Activated CD8-positive, alpha-beta memory T cell treated with anti-CD3 and anti-CD28 coated beads for 36 hours (primary cell): ENCODE results near the gene SLC38A11. TPM values are rescaled to one million over a fixed set of nuclear protein-coding genes. Genes with fewer than 3 reads are reported as not detected.

ENCODE experiments used
- CTCF ChIA-PET: fragments of 350-600 bp; sonication (Branson Sonifier 250); formaldehyde crosslinking; loops from one replicate; lab custom pipeline; 2021; ENCODE audit warnings: antibody characterized with exemption; lab: Charles Lee
- POLR2A ChIA-PET: fragments of 350-600 bp; sonication (Branson Sonifier 250); formaldehyde crosslinking; loops from one replicate; lab custom pipeline; 2021; ENCODE audit warnings: antibody characterized with exemption; lab: Charles Lee
- total RNA-seq, 2 experiments: library from RNA; stranded (reverse); gene quantifications; one replicate each; pipeline ENCODE4 v1.2.3, GENCODE V29; 2021

Gene SLC38A11
- total RNA-seq, 2 experiments from 2014 or later = not detected

DNA sequence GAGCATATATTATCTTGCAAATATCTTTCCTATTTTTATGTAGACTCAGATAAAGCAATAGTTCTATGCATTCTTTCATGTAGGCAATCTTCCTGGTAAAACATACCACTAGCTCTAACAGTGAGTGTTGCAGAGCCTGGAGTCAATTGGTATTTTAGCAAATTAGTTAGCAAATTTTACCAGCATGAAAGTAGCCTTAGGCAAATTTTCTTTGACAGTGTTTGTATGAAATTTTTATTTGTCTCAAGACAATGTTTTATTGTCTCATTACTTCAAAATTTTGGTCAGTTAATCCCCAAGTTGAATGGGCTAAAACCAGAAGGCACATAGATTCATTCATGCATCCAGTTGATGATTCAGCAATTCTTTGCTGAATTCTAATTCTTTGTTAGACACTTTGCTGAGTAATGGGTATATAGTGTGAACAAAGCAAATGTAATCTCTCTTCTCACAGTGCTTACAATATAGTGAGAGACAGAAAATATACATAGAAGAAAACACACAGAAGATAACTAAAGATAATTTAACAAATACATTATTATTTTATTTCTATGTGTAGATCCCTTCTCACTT, 27.1 kb downstream of the SLC38A11 start:
- CTCF ChIA-PET = no interaction called here
- POLR2A ChIA-PET = no interaction called here

DNA sequence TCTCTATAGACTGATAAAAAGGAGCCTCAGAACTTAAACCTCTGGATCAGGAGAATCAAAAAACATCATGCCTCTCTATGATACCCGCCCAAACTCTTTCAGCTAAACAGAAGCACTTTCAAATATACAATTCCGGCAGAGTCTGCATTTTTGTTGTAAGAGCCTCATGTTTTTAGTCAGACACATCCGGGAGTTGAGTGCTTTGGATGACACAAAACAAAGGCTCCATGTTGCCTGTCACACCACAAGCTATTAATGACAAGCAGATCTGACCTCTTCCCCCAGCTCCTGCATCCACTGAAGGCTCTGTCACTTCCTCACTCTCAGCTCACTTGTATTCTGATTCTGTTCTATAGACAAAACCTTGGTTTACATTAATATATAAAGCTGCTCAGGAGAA, 33.2 kb downstream of the SLC38A11 start:
- POLR2A ChIA-PET = no interaction called here
- CTCF ChIA-PET = no interaction called here

DNA sequence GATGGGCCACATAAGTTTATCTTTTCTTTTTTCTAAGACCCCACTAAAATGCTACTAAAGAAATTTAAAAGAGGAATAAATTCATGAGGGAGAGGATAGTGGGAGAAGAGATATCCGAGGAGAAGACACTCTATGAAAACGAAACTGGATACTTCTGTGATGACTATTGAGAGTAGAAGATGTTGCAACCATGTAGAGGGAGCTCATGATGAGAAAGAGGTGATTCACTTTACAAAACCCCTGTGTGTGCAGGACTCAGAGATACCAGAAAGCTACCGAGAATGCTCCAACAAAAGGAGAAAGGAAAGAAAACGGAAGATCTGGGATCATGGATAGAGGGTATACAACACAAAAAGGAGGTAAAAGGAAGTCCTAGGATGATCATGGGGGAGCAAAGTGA, 34.9 kb downstream of the SLC38A11 start:
- ChIA-PET CTCF (no interaction called here), POLR2A (no interaction called here)

DNA sequence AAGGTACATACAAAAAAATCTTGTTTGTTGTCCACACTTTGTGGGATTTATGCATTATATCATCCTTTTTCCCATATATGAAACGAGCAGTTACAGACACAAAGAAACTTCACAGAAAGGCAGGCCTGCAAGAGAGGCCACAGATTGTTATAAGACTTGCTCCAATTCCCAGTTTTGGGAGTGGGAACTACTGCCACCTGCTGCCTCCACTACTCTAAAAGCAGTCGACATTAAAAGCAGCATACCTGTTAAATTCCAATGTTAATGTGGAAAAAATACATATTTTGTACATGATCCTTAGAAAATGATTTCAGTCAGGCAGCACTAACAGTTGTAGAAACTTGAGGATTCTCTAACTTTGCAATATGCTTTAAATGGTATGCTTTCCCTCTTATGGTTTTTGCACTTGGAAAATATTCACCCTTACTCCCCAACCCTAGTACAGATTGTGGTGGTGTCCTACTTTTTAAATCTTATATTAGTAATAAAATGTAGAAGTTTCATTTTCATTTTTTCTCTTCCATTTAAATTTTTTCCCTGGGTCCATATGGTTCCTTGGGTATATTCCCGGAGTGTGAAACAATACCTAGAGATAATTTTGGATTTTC, 37.9 kb downstream of the SLC38A11 start:
- ChIA-PET POLR2A (no interaction called here), CTCF (no interaction called here)

DNA sequence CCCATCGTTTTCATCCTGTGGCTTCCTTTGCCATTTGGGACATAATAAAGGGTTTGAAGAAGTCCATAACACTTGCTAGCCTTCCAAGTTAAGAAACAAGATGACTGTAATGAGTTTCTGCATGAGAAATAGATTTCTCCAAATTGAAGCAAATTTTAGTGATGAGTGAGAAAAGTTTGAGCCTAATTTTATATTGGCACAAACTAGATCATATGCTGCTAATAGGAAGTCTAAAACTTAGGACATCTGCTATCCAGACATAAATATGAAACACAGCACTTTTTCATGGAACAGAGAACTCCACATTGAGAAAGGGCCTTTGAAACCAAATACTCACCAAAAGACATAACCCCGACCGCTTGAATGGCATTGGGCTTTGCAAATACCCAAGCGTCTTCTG, 39.8 kb downstream of the SLC38A11 start:
- CTCF ChIA-PET = no interaction called here
- POLR2A ChIA-PET = no interaction called here

DNA sequence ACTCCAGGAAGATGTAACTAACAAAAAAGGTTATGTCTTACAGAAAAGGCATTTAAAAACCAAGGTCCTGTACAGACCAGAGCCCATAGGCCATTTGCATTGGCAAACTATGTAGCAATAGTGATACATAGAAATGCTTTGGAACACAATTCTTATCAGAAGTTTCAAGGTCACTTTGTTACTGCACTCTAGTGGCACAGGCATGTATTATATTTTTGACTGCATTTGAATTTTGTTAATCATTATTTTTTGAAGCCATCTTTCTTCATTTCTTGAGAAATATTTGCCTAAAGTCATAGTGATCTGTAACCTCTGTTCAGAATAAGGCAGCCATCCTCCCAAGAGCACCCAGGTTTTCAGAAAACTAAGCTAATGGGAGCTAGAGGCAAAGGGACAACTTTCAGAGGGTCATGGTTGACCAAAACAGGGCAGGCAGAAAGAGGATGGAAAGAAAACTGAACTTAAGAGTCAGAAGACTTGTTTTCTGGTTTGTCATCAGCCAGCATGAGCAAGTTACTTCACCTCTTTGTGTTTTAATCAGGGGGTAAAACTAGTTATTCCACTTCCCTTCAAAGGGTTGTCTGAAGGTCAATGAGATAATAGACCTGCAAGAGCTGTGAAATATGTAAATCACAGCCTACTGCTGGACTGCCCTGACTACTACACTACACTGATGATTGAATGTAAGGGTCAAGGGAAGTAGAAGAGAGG, 41.5 kb downstream of the SLC38A11 start:
- ChIA-PET CTCF (no interaction called here), POLR2A (no interaction called here)

DNA sequence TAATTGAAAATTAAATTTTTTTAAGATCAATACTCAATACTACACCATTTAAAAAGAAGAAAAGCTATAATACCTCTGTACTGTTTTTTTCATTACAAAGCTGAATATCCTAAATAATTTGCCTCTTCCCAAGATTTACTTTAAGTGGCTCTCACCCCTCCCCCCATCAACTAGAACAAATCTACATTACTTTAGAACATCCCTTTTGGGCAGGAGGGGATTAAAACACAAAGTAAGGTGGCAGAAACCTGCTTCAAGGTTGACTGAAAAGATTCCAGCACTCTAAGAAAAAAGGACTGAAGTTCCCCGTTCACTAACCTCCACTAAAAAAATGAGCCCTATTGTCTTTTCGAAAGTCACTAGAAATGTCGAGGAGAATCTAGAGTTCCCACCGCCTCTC, 42.3 kb downstream of the SLC38A11 start:
- POLR2A ChIA-PET = no interaction called here
- CTCF ChIA-PET = no interaction called here

DNA sequence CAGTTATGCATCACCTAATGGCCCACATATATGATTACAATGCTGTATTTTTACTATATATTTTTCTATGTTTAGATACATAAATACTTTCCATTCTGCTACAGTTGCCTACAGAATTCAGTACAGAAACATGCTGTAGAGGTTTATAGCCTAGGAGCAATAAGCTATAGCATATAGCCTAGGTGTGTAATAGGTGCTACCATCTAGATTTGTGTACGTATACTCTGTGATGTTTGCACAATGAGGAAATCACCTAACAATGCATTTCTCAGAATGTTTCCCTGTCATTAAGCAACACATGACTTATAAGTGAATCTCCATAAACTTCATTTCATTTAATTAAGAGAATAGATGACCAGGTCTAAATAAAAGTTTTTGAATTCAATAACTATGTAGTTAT, 43.5 kb downstream of the SLC38A11 start:
- ChIA-PET CTCF (no interaction called here), POLR2A (no interaction called here)

DNA sequence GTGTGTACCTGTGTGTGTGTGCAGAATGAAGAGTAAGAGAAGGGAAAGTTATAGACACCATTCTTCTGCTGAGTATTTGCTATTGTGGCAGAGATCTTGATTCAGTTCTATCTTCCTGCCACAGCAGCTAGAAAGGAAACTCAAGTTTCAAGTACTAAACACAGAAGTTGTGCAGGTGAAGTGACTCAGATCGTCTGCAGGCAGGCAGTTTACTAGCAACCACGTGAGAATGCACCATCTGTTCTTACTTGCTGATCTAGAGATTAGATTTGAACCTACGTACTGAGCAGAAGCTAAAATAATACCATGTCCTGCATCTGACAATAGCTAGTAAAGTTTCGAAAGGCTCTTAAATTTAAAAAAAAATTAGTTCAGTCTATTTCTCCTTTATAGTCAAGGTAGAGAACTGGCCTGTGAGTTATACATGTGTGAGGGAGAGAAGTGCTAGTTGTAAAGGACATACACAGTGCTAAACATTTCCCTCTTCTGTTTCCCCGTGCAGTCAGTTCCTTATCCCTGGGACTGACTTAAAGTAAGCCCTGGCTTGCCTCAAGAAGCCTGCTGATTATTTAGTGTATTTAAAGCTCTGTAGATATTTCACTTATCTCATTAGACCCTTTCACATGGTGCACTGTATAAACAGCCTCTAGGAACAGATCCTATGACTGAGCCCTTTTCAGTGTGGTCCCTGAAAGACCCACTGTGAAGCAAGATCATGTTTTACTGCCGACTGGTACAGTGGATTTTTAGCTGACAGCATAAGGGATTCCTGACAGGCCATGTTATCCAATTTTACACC, 45.0 kb downstream of the SLC38A11 start:
- CTCF ChIA-PET = no interaction called here
- POLR2A ChIA-PET = no interaction called here

DNA sequence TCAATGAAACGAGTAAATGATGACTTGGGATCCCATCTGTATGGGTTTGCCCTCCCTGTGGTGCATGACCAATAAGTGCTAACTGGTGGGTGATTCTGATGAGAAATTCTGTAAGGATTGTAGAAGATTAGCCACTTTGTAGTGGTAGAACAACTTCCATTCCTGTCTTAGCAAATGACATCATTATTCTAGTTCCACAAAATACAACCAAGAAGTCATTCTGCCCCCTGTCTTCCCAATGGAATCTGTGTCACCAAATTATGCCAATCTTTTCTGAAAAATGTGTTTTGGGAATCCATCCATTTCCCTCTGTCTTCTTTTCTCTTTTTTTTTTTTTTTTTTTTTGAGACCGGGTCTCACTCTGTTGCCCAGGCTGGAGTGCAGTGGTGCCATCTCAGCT, 48.4 kb downstream of the SLC38A11 start:
- CTCF ChIA-PET = no interaction called here
- POLR2A ChIA-PET = no interaction called here

DNA sequence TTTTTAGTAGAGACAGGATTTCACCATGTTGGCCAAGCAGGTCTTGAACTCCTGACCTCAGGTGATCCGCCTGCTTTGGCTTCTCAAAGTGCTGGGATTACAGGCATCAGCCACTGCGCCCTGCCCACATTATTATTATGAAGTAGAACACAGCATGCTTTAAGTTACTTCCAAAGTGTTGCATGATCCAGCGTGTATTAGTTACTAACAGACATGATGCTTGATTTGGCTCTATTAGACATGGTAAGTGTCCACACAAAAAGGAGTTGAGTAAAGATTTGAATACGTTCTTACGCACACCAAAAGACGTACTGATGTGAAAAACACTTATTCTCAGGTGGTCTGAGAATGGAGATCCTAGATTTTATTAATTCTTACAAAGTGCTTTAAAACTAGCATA, 50.0 kb downstream of the SLC38A11 start:
- ChIA-PET CTCF (no interaction called here), POLR2A (no interaction called here)

DNA sequence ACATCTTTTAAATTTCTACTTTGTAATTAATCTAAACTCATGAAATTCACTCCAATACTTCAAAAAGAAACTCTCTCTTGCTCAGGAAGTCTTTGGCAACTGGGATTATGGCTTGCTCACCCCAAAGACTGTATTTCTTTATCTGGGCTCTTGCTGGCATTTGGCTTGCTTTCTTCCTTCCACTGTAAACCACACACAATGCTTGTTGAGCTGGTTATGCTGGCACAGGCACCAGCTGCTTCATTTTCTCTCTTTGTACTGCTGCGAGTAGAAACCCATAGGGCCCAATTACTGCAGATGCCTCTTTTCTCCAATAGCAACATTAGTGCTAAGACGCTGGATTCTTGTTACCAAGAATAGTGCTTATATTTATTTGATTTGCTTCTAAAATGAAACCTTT, 51.4 kb downstream of the SLC38A11 start:
- CTCF ChIA-PET = interaction anchor here (1.5 kb wide), 1 partner anchor 44 kb away, joined by 3 read pairs; no protein-coding TSS in a partner anchor
- POLR2A ChIA-PET = no interaction called here

DNA sequence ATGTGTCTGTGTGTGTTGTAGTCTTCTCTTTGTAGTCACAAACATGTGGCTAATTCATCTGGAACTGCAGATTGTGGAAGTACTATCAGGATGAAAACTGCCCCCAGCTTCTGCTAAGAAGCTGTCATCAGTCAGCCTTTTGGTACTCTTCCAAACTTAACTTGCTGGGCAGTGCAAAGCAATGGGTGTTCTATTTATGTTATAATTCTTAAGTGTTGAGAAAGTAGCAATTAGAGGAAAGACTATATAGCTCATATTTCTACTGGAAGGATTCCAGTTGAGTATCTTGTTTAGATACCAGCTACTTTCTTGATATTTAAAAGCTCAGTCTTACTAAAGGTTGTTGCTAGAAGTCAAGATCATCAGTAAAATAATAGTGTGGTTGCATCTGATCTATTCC, 52.1 kb downstream of the SLC38A11 start:
- ChIA-PET POLR2A (no interaction called here), CTCF (interaction anchor here (1.5 kb wide), 1 partner anchor 44 kb away, joined by 3 read pairs; no protein-coding TSS in a partner anchor)

DNA sequence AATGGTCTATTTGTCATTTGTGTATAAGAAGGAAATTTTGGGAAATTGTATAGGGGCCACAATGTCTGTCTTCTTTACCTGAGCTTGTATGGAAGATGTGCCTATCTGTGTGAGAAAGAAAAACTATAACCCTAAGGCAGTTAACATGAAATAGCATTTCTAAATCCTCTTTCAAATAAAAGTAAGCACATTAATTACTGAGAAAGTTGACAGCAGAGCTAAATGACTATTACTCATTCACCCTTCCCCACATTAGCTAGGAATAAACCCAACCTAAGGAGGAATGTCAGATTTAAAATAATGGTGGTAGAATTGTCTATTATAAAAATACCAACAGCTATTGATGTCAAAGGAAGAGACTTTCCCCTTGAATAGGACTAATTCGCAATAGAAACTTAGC, 56.2 kb downstream of the SLC38A11 start:
- CTCF ChIA-PET = no interaction called here
- POLR2A ChIA-PET = no interaction called here

DNA sequence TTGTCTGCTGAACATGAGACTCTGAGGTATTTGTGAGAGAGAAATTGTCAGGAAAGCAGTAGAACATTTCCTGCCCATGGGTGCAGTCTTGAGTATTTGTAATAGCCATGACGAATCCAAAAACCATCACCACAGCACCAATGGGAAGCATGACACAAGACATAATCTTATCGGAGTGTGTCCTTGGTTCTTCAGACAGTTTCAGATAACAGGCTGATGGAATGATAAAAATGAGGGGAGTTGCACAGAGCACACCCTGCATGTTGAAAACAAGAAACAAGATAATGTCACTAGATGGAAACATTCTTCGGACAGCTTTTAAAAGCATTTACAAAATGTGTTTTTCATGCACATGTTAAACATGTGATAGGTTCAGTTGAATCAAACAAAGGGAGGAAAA, 56.9 kb downstream of the SLC38A11 start:
- CTCF ChIA-PET = no interaction called here
- POLR2A ChIA-PET = no interaction called here

DNA sequence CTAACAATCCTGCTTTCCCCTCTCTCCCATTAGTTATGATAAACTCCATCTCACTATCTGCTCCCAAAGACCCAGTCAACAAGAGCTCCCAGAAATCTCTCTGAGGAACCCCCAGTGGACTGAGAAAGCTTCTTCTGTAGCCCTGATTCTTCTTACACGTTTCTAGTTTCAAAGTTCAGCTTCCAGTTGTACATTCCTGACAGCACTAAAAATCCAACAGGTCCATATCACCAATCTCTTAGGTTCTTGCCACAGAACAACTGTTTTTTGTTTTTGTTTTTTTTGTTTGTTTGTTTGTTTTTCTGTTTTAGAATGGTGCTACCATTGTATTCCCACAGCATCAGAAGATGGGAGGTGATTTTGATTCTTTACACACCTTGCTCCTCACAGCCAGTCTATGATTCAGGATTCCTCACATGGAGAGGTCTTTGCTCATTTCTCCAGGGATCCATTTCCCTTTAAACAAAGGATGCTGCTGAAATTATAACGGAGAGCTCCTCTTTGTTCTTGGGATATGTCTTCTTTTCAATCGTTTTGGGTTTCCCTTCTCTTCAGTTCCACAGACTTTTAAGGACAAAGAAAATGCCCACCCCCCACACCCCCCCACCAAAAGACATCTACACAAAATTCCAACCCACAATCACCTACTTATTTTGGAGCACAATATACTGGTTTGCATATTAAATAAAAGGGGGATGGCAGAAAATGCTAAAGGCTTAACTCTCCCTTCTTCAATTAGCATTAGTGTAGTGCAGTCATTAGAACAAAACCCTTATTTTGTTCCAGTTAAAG, 57.7 kb downstream of the SLC38A11 start:
- POLR2A ChIA-PET = no interaction called here

DNA sequence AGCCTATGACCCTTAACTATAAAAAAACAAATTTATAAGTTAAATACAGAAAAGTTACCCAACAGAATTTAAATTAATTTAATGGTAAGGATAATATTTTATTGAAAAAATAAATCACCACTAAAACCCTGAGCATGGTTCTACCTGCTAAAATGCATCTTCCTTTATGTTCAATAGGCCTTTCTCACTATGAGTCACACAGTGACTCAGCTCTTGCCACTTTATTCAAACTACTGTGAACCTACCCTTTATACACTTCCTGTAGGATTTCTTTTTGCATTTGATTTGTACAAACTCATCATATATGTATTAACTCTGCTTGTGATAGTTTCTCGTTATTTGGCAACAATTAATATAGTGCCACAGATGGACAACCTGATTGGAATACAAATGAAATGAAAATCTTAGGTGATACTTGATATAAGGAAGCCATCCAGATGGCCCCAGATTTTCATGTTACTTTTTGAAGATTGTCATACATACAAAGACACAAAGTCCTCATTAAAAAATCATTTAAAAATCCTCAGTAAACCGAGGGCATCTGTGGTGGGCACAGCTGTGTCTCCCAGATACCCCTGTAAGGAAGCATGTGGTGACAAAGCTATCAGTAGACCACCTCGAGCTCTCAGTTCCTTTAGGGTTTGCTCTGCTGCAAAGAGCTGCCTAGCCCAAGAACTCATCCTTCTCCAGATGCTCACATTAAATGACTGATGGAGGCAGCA, 58.5 kb downstream of the SLC38A11 start:
- CTCF ChIA-PET = no interaction called here
- POLR2A ChIA-PET = no interaction called here

More for the DNA sequence above, 57.7 kb downstream of the SLC38A11 start:
- CTCF ChIA-PET = no interaction called here

DNA sequence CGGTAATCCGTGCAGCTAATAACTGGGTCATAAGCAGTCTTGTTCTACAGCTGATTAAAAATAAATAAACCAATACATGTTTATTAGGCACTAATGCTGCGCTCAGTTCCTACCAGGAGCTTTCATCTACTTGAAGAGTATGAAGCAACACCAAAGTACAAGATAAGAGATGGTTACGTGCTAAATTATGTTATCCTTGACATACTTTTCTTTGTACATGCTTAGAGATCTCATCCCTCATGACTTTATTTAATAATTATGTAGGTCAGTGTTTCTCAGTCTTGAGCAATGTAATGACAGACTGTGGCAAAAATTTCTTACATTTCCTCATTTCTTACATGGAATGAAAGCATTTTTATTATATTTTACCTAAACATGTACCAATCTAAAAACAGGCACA, 59.1 kb downstream of the SLC38A11 start:
- CTCF ChIA-PET = no interaction called here
- POLR2A ChIA-PET = no interaction called here

DNA sequence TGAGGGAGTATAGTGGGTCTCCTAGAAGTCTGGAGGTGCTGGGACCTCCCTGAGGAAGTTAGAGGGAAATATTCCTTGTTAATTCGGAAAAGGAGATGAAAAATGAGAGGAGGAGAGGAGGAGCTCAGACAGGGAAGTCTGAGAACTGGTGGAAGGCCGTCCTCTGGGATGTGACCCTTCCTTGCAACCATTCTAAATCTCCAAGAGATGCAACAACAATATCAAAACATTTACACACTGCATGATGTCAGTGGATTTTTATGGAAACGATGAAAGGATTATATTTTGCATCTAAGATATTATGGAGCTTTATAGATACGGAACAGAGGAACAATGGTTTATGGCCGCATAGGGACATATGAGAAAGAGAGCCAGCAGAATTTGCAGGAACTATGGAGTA, 63.9 kb downstream of the SLC38A11 start:
- POLR2A ChIA-PET = no interaction called here
- CTCF ChIA-PET = no interaction called here
